ENCODE measurements around the gene ENOX1.

ENOX1 gene

GRCh38 chr13:43315522-43315921 lies 471.2 kb downstream of the ENOX1 start:
- no peak for DNase-seq (ENCODE audit: low read depth in 2 of 2)

- DNase-seq (ENCODE audit: low read depth in 2 of 2) = no peak
Measured at GRCh38 chr13:43309311-43309710, 477.5 kb downstream of the ENOX1 start.

GRCh38 chr13:43307921-43308433 lies 478.8 kb downstream of the ENOX1 start:
- no peak for DNase-seq (ENCODE audit: low read depth in 2 of 2)

GRCh38 chr13:43307221-43307920 lies 479.4 kb downstream of the ENOX1 start:
- DNase-seq (ENCODE audit: low read depth in 2 of 2) = no peak

DNA sequence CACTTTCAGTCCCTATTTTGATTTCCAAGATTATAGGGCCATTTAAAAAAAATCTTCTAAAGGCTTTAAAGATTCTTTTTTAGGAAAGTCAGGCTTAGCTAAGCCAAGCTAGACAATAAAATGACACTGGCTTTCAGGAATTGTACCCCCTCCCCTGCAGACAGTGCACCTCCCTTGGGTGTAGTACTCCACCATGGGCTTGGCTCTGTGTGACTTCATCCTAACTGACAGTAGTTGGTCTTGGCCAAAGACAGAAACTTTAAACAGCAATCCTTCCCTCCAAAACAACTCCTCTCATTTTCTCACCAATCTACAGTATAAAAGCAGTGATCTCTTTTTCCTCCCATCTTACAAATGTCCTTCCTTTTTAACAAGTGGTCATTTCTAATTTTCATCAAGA lies 480.4 kb downstream of the ENOX1 start:
- no peak for DNase-seq (ENCODE audit: low read depth in 2 of 2)

DNA sequence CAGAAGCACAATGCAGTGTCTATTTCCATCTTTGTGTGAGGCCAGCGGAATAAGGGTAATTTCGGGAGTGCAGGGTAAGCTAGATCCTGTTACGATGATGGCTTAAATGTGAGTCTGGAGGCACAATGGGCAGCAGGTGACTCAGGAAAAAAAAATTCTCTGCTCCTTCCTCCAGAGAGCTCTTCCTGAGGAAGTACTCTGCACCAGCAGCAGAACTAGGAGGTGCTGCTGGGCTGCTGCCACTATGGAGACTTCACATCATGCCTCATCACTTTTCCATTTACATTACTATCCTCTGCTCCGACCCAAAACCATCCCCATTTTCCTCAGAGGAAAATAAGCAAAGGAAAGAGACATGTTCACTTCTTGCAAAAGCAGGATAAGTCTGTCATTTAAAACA lies 481.4 kb downstream of the ENOX1 start:
- DNase-seq (ENCODE audit: low read depth in 2 of 2) = no peak

- DNase-seq (ENCODE audit: low read depth in 2 of 2) = no peak
Measured at GRCh38 chr13:43304945-43305344, 481.8 kb downstream of the ENOX1 start.

- DNase-seq (ENCODE audit: low read depth in 2 of 2) = no peak
Measured at GRCh38 chr13:43304449-43304848, 482.3 kb downstream of the ENOX1 start.

- DNase-seq (ENCODE audit: low read depth in 2 of 2) = no peak
Measured at GRCh38 chr13:43303033-43303729, 483.6 kb downstream of the ENOX1 start.

DNA sequence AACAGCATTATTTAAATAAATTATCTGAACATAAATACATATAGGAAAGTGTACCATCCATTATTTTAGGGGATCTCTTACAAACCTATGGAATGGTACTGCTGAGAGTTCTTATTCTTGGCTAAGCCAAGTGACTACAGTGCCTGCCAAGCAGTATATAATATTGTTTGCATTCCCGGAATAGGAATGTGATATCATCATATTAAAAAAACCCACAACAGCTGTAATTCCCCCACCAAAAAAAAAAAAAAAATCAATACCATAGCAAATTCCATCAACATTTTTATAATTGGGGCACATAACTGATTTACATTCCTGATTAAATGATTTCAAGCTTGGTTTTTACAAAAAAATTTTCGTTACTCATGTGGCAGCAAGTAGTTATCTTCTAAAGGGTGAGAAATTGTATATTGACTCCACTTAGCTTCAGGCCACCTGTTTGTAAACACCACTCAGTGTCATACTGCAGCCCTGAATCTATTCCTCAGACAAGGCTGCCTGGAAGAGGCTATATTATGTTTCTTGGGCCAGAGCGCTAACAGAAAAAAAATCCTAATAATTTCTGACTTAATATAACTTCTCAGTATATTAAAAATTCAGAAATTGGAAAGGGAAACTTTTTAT lies 485.3 kb downstream of the ENOX1 start:
- no peak for DNase-seq (ENCODE audit: low read depth in 2 of 2)

DNA sequence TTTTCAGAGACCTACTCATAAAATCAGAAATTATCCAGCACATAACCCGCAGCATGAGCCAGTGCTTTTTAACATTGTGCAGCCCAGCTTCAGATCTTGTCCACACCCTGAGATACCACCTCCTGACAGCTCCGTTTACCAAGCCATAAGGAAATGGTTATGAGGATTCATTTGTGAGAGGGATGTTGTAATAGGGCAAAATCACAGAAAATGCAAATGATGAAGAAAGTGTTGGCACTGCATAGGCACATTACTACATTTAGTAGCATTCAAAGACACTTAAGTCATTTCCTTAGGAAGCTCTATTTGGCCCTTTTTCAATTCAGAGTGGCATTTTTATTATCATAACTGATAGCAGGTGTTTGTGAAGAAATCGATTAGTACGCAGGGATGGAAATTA lies 485.9 kb downstream of the ENOX1 start:
- no peak for DNase-seq (ENCODE audit: low read depth in 2 of 2)

- no peak for DNase-seq (ENCODE audit: low read depth in 2 of 2)
Measured at GRCh38 chr13:43299374-43299773, 487.4 kb downstream of the ENOX1 start.

DNA sequence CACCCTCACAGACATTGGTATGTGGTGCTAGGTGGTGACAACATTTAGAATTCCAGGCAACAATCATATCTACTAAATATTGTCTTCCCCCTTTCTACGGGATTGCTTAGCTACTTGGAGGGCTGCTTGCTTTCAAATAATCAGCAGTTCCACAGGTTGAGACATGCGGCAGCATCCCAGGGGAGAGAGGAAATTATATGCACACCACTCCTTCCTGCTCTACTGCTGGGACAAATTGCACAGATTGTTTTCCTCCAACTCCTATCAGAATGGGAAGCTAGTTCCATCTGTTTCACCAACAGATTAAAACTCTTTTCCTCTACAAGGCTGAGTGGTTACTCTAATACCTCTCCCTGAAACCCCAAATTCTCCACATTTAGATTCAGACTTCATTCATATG lies 488.0 kb downstream of the ENOX1 start:
- no peak for DNase-seq (ENCODE audit: low read depth in 2 of 2)

GRCh38 chr13:43297967-43298678 lies 488.6 kb downstream of the ENOX1 start:
- no peak for DNase-seq (ENCODE audit: low read depth in 2 of 2)

GRCh38 chr13:43295825-43296564 lies 490.8 kb downstream of the ENOX1 start:
- DNase-seq (ENCODE audit: low read depth in 2 of 2) = no peak

- DNase-seq (ENCODE audit: low read depth in 2 of 2) = no peak
Measured at GRCh38 chr13:43295321-43295720, 491.5 kb downstream of the ENOX1 start.

GRCh38 chr13:43294412-43294811 lies 492.4 kb downstream of the ENOX1 start:
- no peak for DNase-seq (ENCODE audit: low read depth in 2 of 2)

- DNase-seq (ENCODE audit: low read depth in 2 of 2) = no peak
Measured at GRCh38 chr13:43293986-43294385, 492.8 kb downstream of the ENOX1 start.

- DNase-seq (ENCODE audit: low read depth in 2 of 2) = no peak
Measured at GRCh38 chr13:43293561-43293960, 493.2 kb downstream of the ENOX1 start.

DNA sequence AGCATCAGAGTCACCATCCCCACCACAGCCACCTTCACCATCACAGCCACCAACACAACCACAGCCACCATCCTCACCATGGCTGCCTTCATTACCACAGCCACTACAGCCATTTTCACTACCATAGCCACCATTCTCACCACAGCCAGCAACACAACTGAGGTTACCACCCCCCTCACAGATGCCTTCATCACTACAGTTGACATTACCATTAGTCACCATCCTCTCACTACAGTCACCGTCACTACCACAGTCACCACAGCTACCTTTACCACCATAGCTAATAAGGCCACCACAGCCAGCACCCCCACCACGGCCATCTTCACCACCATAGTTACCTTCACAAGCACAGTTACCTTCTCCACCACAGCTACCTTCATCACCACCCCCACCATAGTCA lies 493.8 kb downstream of the ENOX1 start:
- DNase-seq (ENCODE audit: low read depth in 2 of 2) = no peak

DNA sequence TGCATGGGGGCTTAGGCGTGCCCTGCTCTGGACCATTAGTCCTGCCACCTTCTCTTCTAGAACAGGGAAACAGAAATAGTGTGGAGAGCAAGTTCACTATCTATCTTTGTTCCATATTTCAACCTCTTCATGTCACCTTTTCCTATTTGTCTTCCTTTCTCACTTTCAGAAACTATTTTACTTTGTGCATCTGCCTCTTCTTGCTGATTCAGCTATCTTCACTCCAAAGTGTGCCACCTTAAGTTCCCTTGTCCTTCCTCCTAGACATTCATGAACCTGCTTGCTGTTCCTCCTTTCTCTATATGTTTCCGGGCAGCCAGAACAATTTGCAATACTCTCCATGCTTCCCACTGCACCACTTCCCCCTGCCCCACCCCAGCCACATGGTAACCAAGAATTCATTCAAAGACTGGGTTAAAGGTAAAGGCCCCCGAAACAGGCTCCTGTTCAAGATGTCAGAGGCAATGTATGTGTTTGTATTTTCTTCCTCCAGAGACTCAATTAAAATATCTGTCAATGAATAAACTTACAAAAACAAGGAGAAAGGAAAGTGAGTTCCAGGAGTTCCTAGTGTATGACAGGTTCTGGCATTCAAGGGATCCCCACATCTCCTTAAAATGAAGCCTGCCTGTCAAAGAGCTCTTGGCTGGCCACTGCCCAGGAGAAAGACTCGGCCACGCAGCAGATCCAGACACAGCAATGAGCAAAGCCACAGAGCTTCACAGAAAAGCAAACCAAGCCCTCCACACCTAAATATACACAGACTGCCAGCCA lies 495.3 kb downstream of the ENOX1 start:
- no peak for DNase-seq (ENCODE audit: low read depth in 2 of 2)

Data from stimulated activated CD8-positive, alpha-beta memory T cell treated with anti-CD3 and anti-CD28 coated beads, Interleukin-2, amount 100 ng/mL, for 1 hour (primary cell).